HCT116 (cell line): ENCODE measurements around the gene MGME1. TPM values are rescaled to one million over a fixed set of nuclear protein-coding genes. Genes with fewer than 3 reads are reported as not detected.

Experiments
- ATAC-seq: fragments of 200-7000 bp; cut with Tn5 transposase; 2 replicates; pipeline ENCODE4 v1.9.1; 2020; ENCODE audit warnings: mild to moderate bottlenecking, moderate library complexity
- BruUV-seq: library from RNA; stranded (reverse); fragments of 400-500 nt; replicated peaks from 2 replicates; lab custom pipeline; 2021; lab: Mats Ljungman, UMichigan
- CTCF ChIA-PET: fragments of 300-600 bp; sonication (Branson Sonifier 250); formaldehyde crosslinking; loops from one replicate; lab custom pipeline; 2021; ENCODE audit warnings: antibody characterized with exemption; lab: Charles Lee
- POLR2A ChIA-PET: fragments of 300-600, 350-600 bp; sonication (Branson Sonifier 250); formaldehyde crosslinking; loops from one replicate; lab custom pipeline; 2021; ENCODE audit warnings: antibody characterized with exemption; lab: Charles Lee
- RAD21 ChIA-PET, 2 experiments: fragments of 300-600 bp; sonication (Branson Sonifier 250); formaldehyde crosslinking; loops; one replicate each; lab custom pipeline; 2023; ENCODE audit warnings: low total read pairs in 2 of 2; ENCODE audit not compliant: uncharacterized antibody in 2 of 2, unreplicated experiment in 2 of 2, low non-redundant PET in 1 of 2; lab: Charles Lee
- DNase-seq: peaks from one replicate; pipeline ENCODE4 v3.0.0-alpha.2; 2010; ENCODE audit warnings: low read depth, low spot score
- H2AFZ ChIP-seq: fragments of 200-600 bp; shearing (Covaris generic), sonication (generic); 2 replicates; pipeline ENCODE4 v1.6.1; 2017; ENCODE audit warnings: low read depth, mixed run types, mixed read lengths, antibody characterized with exemption, low read length; ENCODE audit not compliant: poor library complexity, severe bottlenecking
- H3K27ac ChIP-seq: 2 replicates; pipeline ENCODE4 v1.5.1; 2012; ENCODE audit warnings: low read depth, low read length
- H3K27me3 ChIP-seq: fragments of 200-600 bp; sonication (generic); 2 replicates; pipeline ENCODE4 v1.6.1; 2016; ENCODE audit warnings: mixed run types, low read length, mixed read lengths; ENCODE audit not compliant: insufficient read depth
- H3K36me3 ChIP-seq, 2 experiments: fragments of 200-500 bp in 1 of 2; fragments of 200-600 bp in 1 of 2; sonication (Bioruptor generic) in 1 of 2; sonication (generic) in 1 of 2; 2 replicates each; pipeline versions ENCODE4 v1.5.1 to v1.6.1; 2014 to 2016; ENCODE audit warnings: low read length in 2 of 2, inconsistent platforms in 1 of 2, mixed read lengths in 1 of 2, mixed run types in 1 of 2; ENCODE audit not compliant: insufficient read depth in 2 of 2, control insufficient read depth in 1 of 2
- H3K4me1 ChIP-seq, 2 experiments: fragments of 200-600 bp in 1 of 2; sonication (generic) in 1 of 2; 2 replicates each; pipeline versions ENCODE4 v1.5.1 to v1.6.1; 2012 to 2017; ENCODE audit warnings: low read length in 2 of 2, inconsistent platforms in 1 of 2, mild to moderate bottlenecking in 1 of 2, mixed read lengths in 1 of 2, mixed run types in 1 of 2, moderate library complexity in 1 of 2; ENCODE audit not compliant: insufficient read depth in 2 of 2, control insufficient read depth in 1 of 2
- H3K4me2 ChIP-seq: fragments of 200-600 bp; sonication (generic); 2 replicates; pipeline ENCODE4 v1.6.1; 2017; ENCODE audit warnings: mixed run types, low read length, mixed read lengths
- H3K4me3 ChIP-seq, 2 experiments: fragments of 200-600 bp in 1 of 2; sonication (generic) in 1 of 2; replicated peaks in 1 of 2; 2 replicates each; pipeline ENCODE4 v1.5.1; 2011 to 2016; ENCODE audit warnings: low read length in 2 of 2, control low read depth in 1 of 2, low read depth in 1 of 2, mild to moderate bottlenecking in 1 of 2, mixed read lengths in 1 of 2, mixed run types in 1 of 2
- H3K79me2 ChIP-seq: fragments of 200-600 bp; sonication (generic); 2 replicates; pipeline ENCODE4 v1.6.1; 2017; ENCODE audit warnings: mild to moderate bottlenecking, mixed run types, low read length, moderate library complexity, mixed read lengths; ENCODE audit not compliant: insufficient read depth
- H3K9ac ChIP-seq: fragments of 200-600 bp; sonication (generic); 2 replicates; pipeline ENCODE4 v1.6.1; 2016; ENCODE audit warnings: low read length, mixed read lengths
- H3K9me2 ChIP-seq: fragments of 200-600 bp; sonication (generic), shearing (Covaris generic); 2 replicates; pipeline ENCODE4 v1.6.1; 2017; ENCODE audit warnings: mixed run types, mild to moderate bottlenecking, moderate library complexity; ENCODE audit not compliant: insufficient read depth
- H3K9me3 ChIP-seq, 2 experiments: fragments of 200-500 bp in 1 of 2; fragments of 200-600 bp in 1 of 2; sonication (Bioruptor generic) in 1 of 2; sonication (generic) in 1 of 2; 2 replicates each; pipeline ENCODE4 v1.6.1; 2014 to 2017; ENCODE audit warnings: low read length in 2 of 2, mixed read lengths in 2 of 2, inconsistent platforms in 1 of 2, low read depth in 1 of 2, mild to moderate bottlenecking in 1 of 2, mixed run types in 1 of 2, moderate library complexity in 1 of 2; ENCODE audit not compliant: control insufficient read depth in 1 of 2, insufficient read depth in 1 of 2
- H4K20me1 ChIP-seq: fragments of 200-600 bp; sonication (generic), shearing (Covaris generic); 2 replicates; pipeline ENCODE4 v1.6.1; 2017; ENCODE audit warnings: mixed run types, mild to moderate bottlenecking, moderate library complexity; ENCODE audit not compliant: insufficient read depth
- ATF3 ChIP-seq: IDR thresholded peaks from 2 replicates; pipeline ENCODE4 v1.6.1; 2012
- CEBPB ChIP-seq: IDR thresholded peaks from 2 replicates; pipeline ENCODE4 v1.6.1; 2012; ENCODE audit warnings: low read depth
- ELF1 ChIP-seq: IDR thresholded peaks from 2 replicates; pipeline ENCODE4 v1.6.1; 2012; ENCODE audit warnings: low read depth, borderline replicate concordance
- EZH2phosphoT487 ChIP-seq: fragments of 200-600 bp; IDR thresholded peaks from 2 replicates; pipeline ENCODE4 v1.6.1; 2018; ENCODE audit warnings: antibody characterized with exemption, borderline replicate concordance
- POLR2A ChIP-seq: IDR thresholded peaks from 2 replicates; pipeline ENCODE4 v1.7.0; 2011; ENCODE audit warnings: borderline replicate concordance; ENCODE audit not compliant: insufficient read depth, insufficient read length; ENCODE audit errors: extremely low read depth
- RAD21 ChIP-seq: IDR thresholded peaks from 2 replicates; pipeline ENCODE4 v1.6.1; 2012; ENCODE audit warnings: low read depth, mild to moderate bottlenecking
- SP1 ChIP-seq: IDR thresholded peaks from 2 replicates; pipeline ENCODE4 v1.6.1; 2012; ENCODE audit warnings: low read depth
- ZFX ChIP-seq: fragments of 450-650 bp; IDR thresholded peaks from 2 replicates; pipeline ENCODE4 v1.6.1; 2017
- intact Hi-C: fragments of 100-400 bp; cut with micrococcal nuclease; formaldehyde crosslinking; loops from 2 replicates; pipeline ENCODE4 v1.10.0; 2022
- total RNA-seq: library from RNA; stranded (reverse); gene quantifications from one replicate; pipeline ENCODE4 v1.2.1, GENCODE V29; 2021; ENCODE audit not compliant: unreplicated experiment
- TF ChIP-seq, protein P1 (sequence below): IDR thresholded peaks from 2 replicates; pipeline ENCODE4 v1.6.1; 2012; ENCODE audit warnings: low read depth

Gene MGME1
- total RNA-seq, 1 experiment from 2014 or later: 37.1 TPM

- no peaks in the 10 kb centered on the region for H3K4me1 ChIP-seq
Measured at GRCh38 chr20:17932396-17932795, 36.4 kb upstream of the MGME1 start.

More at GRCh38 chr20:17932396-17932795, 36.4 kb upstream of the MGME1 start:
- DNase-seq: no peak
- no TSS peak for BruUV-seq
- RAD21 ChIA-PET: no interaction called here
- no peaks in the 10 kb centered on the region for H3K79me2 ChIP-seq
- H3K27me3 ChIP-seq: no peaks in the 10 kb centered on the region
- no peak overlapping the region for H3K4me2 ChIP-seq
- no peaks in the 10 kb centered on the region for H3K36me3 ChIP-seq
- CTCF ChIA-PET: no interaction called here
- no peak for TF ChIP-seq ATF3
- TF ChIP-seq CEBPB: no peak
- no peak for TF ChIP-seq EZH2phosphoT487
- no peak for TF ChIP-seq SP1
- TF ChIP-seq POLR2A: no peak
- TF ChIP-seq RAD21: no peak
- TF ChIP-seq ZFX: no peak
- TF ChIP-seq, protein P1, sequence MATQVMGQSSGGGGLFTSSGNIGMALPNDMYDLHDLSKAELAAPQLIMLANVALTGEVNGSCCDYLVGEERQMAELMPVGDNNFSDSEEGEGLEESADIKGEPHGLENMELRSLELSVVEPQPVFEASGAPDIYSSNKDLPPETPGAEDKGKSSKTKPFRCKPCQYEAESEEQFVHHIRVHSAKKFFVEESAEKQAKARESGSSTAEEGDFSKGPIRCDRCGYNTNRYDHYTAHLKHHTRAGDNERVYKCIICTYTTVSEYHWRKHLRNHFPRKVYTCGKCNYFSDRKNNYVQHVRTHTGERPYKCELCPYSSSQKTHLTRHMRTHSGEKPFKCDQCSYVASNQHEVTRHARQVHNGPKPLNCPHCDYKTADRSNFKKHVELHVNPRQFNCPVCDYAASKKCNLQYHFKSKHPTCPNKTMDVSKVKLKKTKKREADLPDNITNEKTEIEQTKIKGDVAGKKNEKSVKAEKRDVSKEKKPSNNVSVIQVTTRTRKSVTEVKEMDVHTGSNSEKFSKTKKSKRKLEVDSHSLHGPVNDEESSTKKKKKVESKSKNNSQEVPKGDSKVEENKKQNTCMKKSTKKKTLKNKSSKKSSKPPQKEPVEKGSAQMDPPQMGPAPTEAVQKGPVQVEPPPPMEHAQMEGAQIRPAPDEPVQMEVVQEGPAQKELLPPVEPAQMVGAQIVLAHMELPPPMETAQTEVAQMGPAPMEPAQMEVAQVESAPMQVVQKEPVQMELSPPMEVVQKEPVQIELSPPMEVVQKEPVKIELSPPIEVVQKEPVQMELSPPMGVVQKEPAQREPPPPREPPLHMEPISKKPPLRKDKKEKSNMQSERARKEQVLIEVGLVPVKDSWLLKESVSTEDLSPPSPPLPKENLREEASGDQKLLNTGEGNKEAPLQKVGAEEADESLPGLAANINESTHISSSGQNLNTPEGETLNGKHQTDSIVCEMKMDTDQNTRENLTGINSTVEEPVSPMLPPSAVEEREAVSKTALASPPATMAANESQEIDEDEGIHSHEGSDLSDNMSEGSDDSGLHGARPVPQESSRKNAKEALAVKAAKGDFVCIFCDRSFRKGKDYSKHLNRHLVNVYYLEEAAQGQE: no peak
- TF ChIP-seq ELF1: no peak
- TF ChIP-seq, all 23 proteins: peak for 0
- Histone ChIP-seq H3K4me3 (no peak overlapping the region), H3K9me2 (no peaks in the 10 kb centered on the region), H2AFZ (no peak overlapping the region), H3K9me3 (no peaks in the 10 kb centered on the region), H3K27ac (no peak overlapping the region), H4K20me1 (no peaks in the 10 kb centered on the region), H3K9ac (no peak overlapping the region)
- intact Hi-C loops: no loop called here
- no peak for ATAC-seq
- POLR2A ChIA-PET: no interaction called here
